MM.1S (cell line): ENCODE measurements around the gene PIP5K1C.

Experiments
- DNase-seq: peaks from one replicate; pipeline ENCODE4 v3.0.0-alpha.2; 2015
- H2AFZ ChIP-seq: fragments of 300-600 bp; sonication (generic); 2 replicates; pipeline ENCODE4 v1.6.0; 2016; ENCODE audit warnings: antibody characterized with exemption, low read length
- H3F3A ChIP-seq: fragments of 300-600 bp; sonication (generic); 2 replicates; pipeline ENCODE4 v1.6.1; 2016; ENCODE audit warnings: mild to moderate bottlenecking, antibody characterized with exemption, low read length, moderate library complexity, mixed read lengths; ENCODE audit not compliant: insufficient read depth
- H3K27ac ChIP-seq: fragments of 300-600 bp; sonication (generic); 2 replicates; pipeline ENCODE4 v1.5.1; 2016; ENCODE audit warnings: mild to moderate bottlenecking, low read length
- H3K27me3 ChIP-seq: fragments of 300-600 bp; sonication (generic); replicated peaks from 2 replicates; pipeline ENCODE4 v1.6.0; 2016; ENCODE audit warnings: low read length; ENCODE audit not compliant: insufficient read depth
- H3K36me3 ChIP-seq: fragments of 300-600 bp; sonication (generic); replicated peaks from 2 replicates; pipeline ENCODE4 v1.6.1; 2016; ENCODE audit warnings: mild to moderate bottlenecking, low read length, mixed read lengths; ENCODE audit not compliant: insufficient read depth
- H3K4me1 ChIP-seq: fragments of 300-600 bp; sonication (generic); 2 replicates; pipeline ENCODE4 v1.6.1; 2016; ENCODE audit warnings: low read length, mixed read lengths
- H3K4me2 ChIP-seq: fragments of 300-600 bp; sonication (generic); 2 replicates; pipeline ENCODE4 v1.6.0; 2016; ENCODE audit warnings: low read depth, low read length
- H3K4me3 ChIP-seq: fragments of 300-600 bp; sonication (generic); 2 replicates; pipeline ENCODE4 v1.5.1; 2016; ENCODE audit warnings: low read length, mixed read lengths
- H3K79me2 ChIP-seq: fragments of 300-600 bp; sonication (generic); 2 replicates; pipeline ENCODE4 v1.6.1; 2016; ENCODE audit warnings: mixed run types, low read length, mixed read lengths
- H3K9ac ChIP-seq: fragments of 300-600 bp; sonication (generic); 2 replicates; pipeline ENCODE4 v1.6.1; 2016; ENCODE audit warnings: low read length, mixed read lengths
- H3K9me2 ChIP-seq: fragments of 300-600 bp; sonication (generic); replicated peaks from 2 replicates; pipeline ENCODE4 v1.6.1; 2016; ENCODE audit warnings: mild to moderate bottlenecking, low read length, mixed read lengths; ENCODE audit not compliant: insufficient read depth
- H3K9me3 ChIP-seq: fragments of 300-600 bp; sonication (generic); replicated peaks from 2 replicates; pipeline ENCODE4 v1.6.1; 2016; ENCODE audit warnings: mild to moderate bottlenecking, low read length, mixed read lengths; ENCODE audit not compliant: insufficient read depth
- H4K20me1 ChIP-seq: fragments of 300-600 bp; sonication (generic); 2 replicates; pipeline ENCODE4 v1.6.1; 2016; ENCODE audit warnings: mild to moderate bottlenecking, low read length, moderate library complexity, mixed read lengths; ENCODE audit not compliant: insufficient read depth
- EZH2 ChIP-seq: fragments of 300-600 bp; sonication (generic); optimal IDR thresholded peaks from 2 replicates; pipeline ENCODE3; 2017; ENCODE audit warnings: low read depth, mild to moderate bottlenecking, antibody characterized with exemption, low read length, mixed read lengths
- EZH2phosphoT487 ChIP-seq: fragments of 300-600 bp; sonication (generic); IDR thresholded peaks from 2 replicates; pipeline ENCODE4 v1.6.1; 2018; ENCODE audit warnings: antibody characterized with exemption, low read length
- TF ChIP-seq, protein P1 (sequence below): fragments of 300-600 bp; sonication (generic); IDR thresholded peaks from 2 replicates; pipeline ENCODE4 v1.5.1; 2016; ENCODE audit warnings: antibody characterized with exemption, low read length, mixed read lengths

PIP5K1C gene

GRCh38 chr19:3608079-3608641, 92.1 kb downstream of the PIP5K1C start:
- Histone ChIP-seq H3K4me1 (peaks cover 11% of the 10 kb centered on the region; the same call in 1 of the 2 replicates), H3K9me3 (no peaks in the 10 kb centered on the region), H3K4me2 (no peak overlapping the region), H2AFZ (no peak overlapping the region), H4K20me1 (no peaks in the 10 kb centered on the region), H3K4me3 (no peak overlapping the region), H3K27me3 (peaks cover 9% of the 10 kb centered on the region), H3F3A (peaks cover 6% of the 10 kb centered on the region; the same call in 1 of the 2 replicates), H3K9me2 (no peaks in the 10 kb centered on the region), H3K36me3 (peaks cover 8% of the 10 kb centered on the region; the same call in 1 of the 2 replicates), H3K27ac (no peak overlapping the region), H3K9ac (no peak overlapping the region), H3K79me2 (no peaks in the 10 kb centered on the region)
- TF ChIP-seq EZH2phosphoT487 = no peak
- no peak for TF ChIP-seq EZH2
- TF ChIP-seq, protein P1, sequence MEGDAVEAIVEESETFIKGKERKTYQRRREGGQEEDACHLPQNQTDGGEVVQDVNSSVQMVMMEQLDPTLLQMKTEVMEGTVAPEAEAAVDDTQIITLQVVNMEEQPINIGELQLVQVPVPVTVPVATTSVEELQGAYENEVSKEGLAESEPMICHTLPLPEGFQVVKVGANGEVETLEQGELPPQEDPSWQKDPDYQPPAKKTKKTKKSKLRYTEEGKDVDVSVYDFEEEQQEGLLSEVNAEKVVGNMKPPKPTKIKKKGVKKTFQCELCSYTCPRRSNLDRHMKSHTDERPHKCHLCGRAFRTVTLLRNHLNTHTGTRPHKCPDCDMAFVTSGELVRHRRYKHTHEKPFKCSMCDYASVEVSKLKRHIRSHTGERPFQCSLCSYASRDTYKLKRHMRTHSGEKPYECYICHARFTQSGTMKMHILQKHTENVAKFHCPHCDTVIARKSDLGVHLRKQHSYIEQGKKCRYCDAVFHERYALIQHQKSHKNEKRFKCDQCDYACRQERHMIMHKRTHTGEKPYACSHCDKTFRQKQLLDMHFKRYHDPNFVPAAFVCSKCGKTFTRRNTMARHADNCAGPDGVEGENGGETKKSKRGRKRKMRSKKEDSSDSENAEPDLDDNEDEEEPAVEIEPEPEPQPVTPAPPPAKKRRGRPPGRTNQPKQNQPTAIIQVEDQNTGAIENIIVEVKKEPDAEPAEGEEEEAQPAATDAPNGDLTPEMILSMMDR = no peak
- no peak for DNase-seq

GRCh38 chr19:3607303-3608078, 92.8 kb downstream of the PIP5K1C start:
- peaks cover 6% of the 10 kb centered on the region; the same call in 1 of the 2 replicates for H3F3A ChIP-seq
- no peaks in the 10 kb centered on the region for H3K9me2 ChIP-seq
- H3K9me3 ChIP-seq = no peaks in the 10 kb centered on the region
- peaks cover 8% of the 10 kb centered on the region; the same call in 1 of the 2 replicates for H3K36me3 ChIP-seq
- H3K9ac ChIP-seq = no peak overlapping the region
- no peak for DNase-seq
- H3K4me1 ChIP-seq = peaks cover 11% of the 10 kb centered on the region; the same call in 1 of the 2 replicates
- peaks cover 13% of the 10 kb centered on the region for H3K27me3 ChIP-seq
- H2AFZ ChIP-seq = no peak overlapping the region
- no peaks in the 10 kb centered on the region for H4K20me1 ChIP-seq
- H3K27ac ChIP-seq = no peak overlapping the region
- TF ChIP-seq EZH2 (no peak), EZH2phosphoT487 (no peak)
- TF ChIP-seq, protein P1 = no peak
- H3K79me2 ChIP-seq = no peaks in the 10 kb centered on the region
- H3K4me2 ChIP-seq = no peak overlapping the region
- no peak overlapping the region for H3K4me3 ChIP-seq

DNA sequence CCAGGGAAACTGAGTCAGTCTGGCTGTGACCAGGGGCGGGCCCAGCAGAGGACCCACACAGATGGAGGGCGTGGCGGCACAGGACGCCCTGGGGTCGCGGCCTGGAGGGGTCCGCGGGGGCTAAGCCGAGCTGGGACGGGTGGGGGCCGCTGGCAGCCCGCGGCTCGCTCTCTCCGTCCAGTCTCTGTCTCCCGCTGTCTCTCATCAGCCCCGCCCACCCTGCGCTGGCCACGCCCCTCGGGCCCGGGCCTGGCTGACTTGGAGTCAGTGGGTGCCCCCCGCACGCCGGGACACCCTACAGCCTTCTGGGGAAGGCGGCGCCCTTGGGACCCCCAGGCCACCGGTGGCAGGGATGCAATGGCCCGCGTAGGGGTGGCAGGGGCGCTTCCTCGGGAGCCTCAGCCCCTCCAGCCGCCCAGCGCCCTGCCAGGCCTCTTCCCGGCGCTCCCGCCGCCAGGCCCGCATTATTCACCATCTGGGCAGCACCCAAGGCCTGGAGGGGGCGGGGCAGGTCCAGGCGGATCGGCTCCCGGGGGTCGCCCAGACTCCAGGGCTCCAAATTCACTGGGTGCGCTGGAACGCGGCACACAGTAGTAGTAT, 93.5 kb downstream of the PIP5K1C start, which contains the start of gene TBXA2R:
Gene TBXA2R (minus strand): TSS at position 186 of the 600 bp plus-strand sequence. CDS start 6,241 bp downstream, outside the sequence.
- peaks cover 11% of the 10 kb centered on the region; the same call in 1 of the 2 replicates for H3K4me1 ChIP-seq
- H3K27ac ChIP-seq = no peak within 1 kb of the TSS
- H2AFZ ChIP-seq = peak within 1 kb of the TSS; percentile 72
- peaks cover 17% of the 10 kb centered on the region for H3K27me3 ChIP-seq
- peak within 1 kb of the TSS; percentile 15; the same call in 1 of the 2 replicates for H3K9ac ChIP-seq
- peak within 1 kb of the TSS; percentile 36 for H3K4me3 ChIP-seq
- peak within 1 kb of the TSS; percentile 74 for H3K4me2 ChIP-seq
- DNase-seq = no peak
- H3K9me2 ChIP-seq = no peaks in the 10 kb centered on the region
- H4K20me1 ChIP-seq = no peaks in the 10 kb centered on the region
- TF ChIP-seq EZH2 (no peak), EZH2phosphoT487 (no peak)
- no peaks in the 10 kb centered on the region for H3K9me3 ChIP-seq
- peaks cover 6% of the 10 kb centered on the region; the same call in 1 of the 2 replicates for H3F3A ChIP-seq
- peaks cover 5% of the 10 kb centered on the region; the same call in 1 of the 2 replicates for H3K36me3 ChIP-seq
- no peaks in the 10 kb centered on the region for H3K79me2 ChIP-seq
